Measurements from ENCODE around the gene MAP4K1. TPM values are rescaled to one million over a fixed set of nuclear protein-coding genes. Genes with fewer than 3 reads are reported as not detected.
"Not testable (repeated sequence)": the region's sequence is repeated elsewhere in the genome, so short reads cannot be mapped to it uniquely, and the experiment has no call there.

The MAP4K1 gene
- total RNA-seq, 1 donor, result not detected

DNA sequence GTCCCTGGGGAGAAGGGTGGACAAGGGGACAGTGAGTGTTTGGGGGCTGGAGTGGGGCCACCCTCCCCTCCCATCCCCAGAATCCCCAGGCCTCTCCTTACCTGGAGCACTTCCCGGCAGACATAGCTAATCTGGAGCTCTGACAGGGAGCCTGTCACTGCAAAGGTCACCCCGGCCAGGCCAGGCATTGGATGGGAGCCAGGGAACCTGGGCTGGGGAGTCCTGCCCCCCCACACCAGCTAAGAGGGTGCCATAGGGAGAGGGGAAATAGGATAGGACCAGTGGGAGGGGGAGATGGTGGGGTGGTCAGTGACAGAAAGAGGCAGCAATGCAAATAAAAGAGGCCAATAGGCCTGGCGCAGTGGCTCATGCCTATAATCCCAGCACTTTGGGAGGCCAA, 3.5 kb downstream of the MAP4K1 start:
- TF ChIP-seq, protein P1, sequence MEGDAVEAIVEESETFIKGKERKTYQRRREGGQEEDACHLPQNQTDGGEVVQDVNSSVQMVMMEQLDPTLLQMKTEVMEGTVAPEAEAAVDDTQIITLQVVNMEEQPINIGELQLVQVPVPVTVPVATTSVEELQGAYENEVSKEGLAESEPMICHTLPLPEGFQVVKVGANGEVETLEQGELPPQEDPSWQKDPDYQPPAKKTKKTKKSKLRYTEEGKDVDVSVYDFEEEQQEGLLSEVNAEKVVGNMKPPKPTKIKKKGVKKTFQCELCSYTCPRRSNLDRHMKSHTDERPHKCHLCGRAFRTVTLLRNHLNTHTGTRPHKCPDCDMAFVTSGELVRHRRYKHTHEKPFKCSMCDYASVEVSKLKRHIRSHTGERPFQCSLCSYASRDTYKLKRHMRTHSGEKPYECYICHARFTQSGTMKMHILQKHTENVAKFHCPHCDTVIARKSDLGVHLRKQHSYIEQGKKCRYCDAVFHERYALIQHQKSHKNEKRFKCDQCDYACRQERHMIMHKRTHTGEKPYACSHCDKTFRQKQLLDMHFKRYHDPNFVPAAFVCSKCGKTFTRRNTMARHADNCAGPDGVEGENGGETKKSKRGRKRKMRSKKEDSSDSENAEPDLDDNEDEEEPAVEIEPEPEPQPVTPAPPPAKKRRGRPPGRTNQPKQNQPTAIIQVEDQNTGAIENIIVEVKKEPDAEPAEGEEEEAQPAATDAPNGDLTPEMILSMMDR (IDR thresholded peaks at IDR 0.05; ENCODE audit: insufficient read depth, low read length), result no peak
- no peak overlapping the region for H3K4me3 ChIP-seq (ENCODE audit: low read depth, low read length)
- DNase-seq (ENCODE audit: low read depth), result no peak

DNA sequence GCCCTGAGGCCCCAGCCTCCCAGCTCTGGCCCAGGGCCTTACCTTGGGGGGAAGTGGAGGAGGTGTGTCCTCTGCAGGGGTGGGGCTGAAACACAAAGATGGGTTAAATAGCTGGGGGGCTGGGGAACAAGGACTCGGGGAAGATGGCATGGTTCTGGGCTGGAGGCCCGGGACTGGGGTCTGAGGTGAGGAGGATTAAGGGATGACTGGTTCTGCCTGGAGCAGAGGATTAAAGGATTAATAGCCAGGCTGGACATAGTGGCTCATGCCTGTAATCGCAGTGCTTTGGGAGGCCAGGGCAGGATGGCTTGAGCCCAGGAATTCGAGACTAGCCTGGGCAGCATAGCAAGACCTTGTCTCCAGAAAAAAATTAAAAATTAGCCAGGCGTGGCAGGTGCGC, 11.6 kb downstream of the MAP4K1 start:
- TF ChIP-seq, protein P1 (IDR thresholded peaks at IDR 0.05; ENCODE audit: insufficient read depth, low read length), result no peak
- H3K4me3 ChIP-seq (ENCODE audit: low read depth, low read length), result no peak overlapping the region
- DNase-seq (ENCODE audit: low read depth), result no peak

DNA sequence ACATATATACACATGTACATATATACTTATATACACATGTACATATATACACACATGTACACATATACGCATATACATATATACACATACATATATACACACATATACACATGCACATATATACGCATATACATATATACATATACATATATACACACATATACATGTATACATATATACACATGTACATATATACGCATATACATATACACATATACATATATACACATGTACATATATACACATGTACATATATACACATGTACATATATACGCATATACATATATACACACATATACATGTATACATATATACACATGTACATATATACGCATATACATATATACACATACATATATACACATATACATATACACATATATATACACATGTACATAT, 14.9 kb downstream of the MAP4K1 start:
- not testable (repeated sequence) for DNase-seq (ENCODE audit: low read depth); H3K4me3 ChIP-seq (ENCODE audit: low read depth, low read length)

DNA sequence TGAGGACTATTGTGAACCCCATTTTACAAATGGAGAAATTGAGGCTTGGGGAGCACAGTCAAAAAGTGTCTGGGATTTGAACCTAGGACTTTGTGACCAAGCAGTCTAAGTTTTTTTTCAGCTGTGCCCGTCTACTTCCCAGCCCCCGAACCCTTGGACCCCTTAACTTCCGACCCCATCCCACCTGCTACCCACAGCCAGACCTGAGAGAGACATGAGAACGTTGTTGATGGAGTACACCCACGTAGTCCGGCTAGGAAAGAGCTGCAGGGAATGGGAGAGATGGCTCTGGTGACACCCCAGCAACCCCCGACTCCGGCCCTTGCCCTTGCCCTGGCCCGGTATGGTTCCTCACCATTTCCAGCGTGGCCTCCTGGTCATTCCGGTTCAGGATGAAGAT, 18.0 kb downstream of the MAP4K1 start:
- TF ChIP-seq, protein P1 (IDR thresholded peaks at IDR 0.05; ENCODE audit: insufficient read depth, low read length), result no peak
- no peak overlapping the region for H3K4me3 ChIP-seq (ENCODE audit: low read depth, low read length)
- no peak for DNase-seq (ENCODE audit: low read depth)

DNA sequence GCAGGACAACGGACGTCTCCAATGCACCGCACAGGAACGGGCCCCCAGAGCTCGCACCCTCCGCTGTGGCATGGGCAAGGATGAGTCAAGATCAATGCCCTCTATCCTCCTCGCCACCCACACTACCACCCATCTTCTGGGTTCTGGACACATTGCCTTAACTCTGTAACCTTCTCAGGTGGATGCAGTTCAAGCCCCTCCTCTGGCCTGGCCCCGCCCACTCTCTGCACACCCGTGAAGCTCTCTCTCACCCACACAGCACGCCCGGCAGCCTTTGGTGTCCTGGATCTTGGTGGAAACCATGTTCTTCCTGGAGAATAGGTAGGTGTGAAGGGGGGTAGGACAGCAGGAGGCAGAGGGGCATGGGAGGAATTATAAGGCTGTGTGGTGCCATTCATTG, 20.7 kb downstream of the MAP4K1 start:
- TF ChIP-seq, protein P1 (IDR thresholded peaks at IDR 0.05; ENCODE audit: insufficient read depth, low read length), result no peak
- no peak for DNase-seq (ENCODE audit: low read depth)
- H3K4me3 ChIP-seq (ENCODE audit: low read depth, low read length), result no peak overlapping the region

DNA sequence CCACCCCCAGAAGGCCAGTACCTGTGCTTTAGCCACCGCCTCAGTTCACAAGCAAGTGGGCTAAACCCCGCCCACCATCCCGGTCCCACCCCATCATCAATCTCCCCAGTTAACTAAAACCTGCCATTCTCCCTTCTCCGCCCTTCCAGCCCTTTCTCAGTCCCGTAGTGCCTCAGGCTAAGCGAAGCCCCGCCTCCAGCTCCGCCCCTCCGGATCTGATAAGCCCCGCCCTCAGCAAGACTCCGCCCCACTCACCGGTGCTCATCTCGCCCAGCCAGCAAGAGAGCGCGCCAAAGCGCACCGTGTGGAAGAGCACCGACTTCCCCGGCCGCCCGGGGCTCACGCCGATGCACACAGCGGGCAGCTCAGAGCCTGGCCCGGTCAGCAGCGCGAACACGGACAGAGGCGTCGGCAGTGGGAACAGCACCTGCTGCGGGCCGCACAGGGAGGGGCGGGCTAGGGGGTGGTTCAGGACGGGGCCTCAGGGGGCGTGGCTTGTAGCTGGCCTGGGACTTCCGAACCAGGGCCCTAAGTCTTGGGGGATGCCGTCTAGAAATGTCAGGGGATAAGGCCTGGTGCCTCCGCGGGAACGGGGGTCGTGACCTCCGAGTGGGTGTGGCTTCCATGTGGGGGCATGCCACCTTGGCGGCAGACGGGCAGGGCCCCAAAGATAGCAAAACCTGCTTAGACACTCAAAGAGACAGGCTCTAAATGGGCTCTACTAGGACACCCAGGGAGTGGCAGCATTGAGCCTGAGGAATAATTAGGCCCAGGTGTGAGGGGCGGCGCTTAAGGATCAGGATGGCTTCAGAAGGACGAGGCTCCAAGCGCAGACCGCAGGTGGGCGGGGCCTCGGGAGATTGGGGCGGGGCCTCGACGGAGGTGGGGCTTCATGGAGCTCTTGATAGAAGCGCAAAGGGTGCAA, 21.4 kb downstream of the MAP4K1 start:
- TF ChIP-seq, protein P1 (IDR thresholded peaks at IDR 0.05; ENCODE audit: insufficient read depth, low read length), result no peak
- no peak for DNase-seq (ENCODE audit: low read depth)
- no peak overlapping the region for H3K4me3 ChIP-seq (ENCODE audit: low read depth, low read length)

DNA sequence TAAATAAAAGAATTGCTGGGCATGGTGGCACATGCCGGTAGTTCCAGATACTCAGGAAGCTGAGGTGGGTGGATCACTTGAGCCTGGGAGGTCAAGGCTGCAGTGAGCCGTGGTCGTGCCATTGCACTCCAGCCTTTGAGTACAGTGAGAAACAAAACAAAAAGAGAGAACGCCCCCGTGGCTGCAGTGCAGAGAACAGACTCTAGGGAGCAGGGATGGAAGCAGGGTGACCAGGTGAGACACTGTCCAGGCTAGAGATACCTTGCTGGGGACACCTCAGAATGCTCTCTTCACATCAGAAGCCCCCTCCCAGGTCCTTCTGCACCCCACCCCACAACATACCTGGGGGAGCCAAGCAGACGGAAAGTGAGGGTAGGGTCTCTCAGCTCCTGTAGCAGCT, 24.8 kb downstream of the MAP4K1 start:
- DNase-seq (ENCODE audit: low read depth), result no peak
- TF ChIP-seq, protein P1 (IDR thresholded peaks at IDR 0.05; ENCODE audit: insufficient read depth, low read length), result peak; percentile 3
- no peak overlapping the region for H3K4me3 ChIP-seq (ENCODE audit: low read depth, low read length)
